HG02610 (cell line): ENCODE measurements around the gene MARCHF3.
A peak's percentile ranks its signal among the peaks of the same experiment; 100 is the strongest.

Experiments used
- ATAC-seq: cut with Tn5 transposase; IDR thresholded peaks from one replicate; pipeline ENCODE4 v1.9.1; 2021; ENCODE audit warnings: mild to moderate bottlenecking, moderate library complexity; ENCODE audit not compliant: unreplicated experiment

The MARCHF3 gene

GRCh38 chr5:126883564-126884245 lies 146.7 kb downstream of the MARCHF3 start:
- no peak for ATAC-seq

GRCh38 chr5:126881821-126882600 lies 148.3 kb downstream of the MARCHF3 start:
- ATAC-seq = no peak

- no peak for ATAC-seq
Measured at GRCh38 chr5:126878634-126879033, 151.7 kb downstream of the MARCHF3 start.

- ATAC-seq = no peak
Measured at GRCh38 chr5:126878085-126878484, 152.3 kb downstream of the MARCHF3 start.

GRCh38 chr5:126877602-126878001 lies 152.8 kb downstream of the MARCHF3 start:
- no peak for ATAC-seq

GRCh38 chr5:126875303-126875785 lies 155.0 kb downstream of the MARCHF3 start:
- no peak for ATAC-seq

- ATAC-seq = no peak
Measured at GRCh38 chr5:126872561-126873354, 157.6 kb downstream of the MARCHF3 start.

GRCh38 chr5:126871441-126871840 lies 158.9 kb downstream of the MARCHF3 start:
- ATAC-seq = no peak

- ATAC-seq = peak; percentile 88
Measured at GRCh38 chr5:126869005-126869451, 161.3 kb downstream of the MARCHF3 start.

- ATAC-seq = no peak
Measured at GRCh38 chr5:126868338-126869004, 161.9 kb downstream of the MARCHF3 start.

- no peak for ATAC-seq
Measured at GRCh38 chr5:126866851-126867636, 163.3 kb downstream of the MARCHF3 start.

GRCh38 chr5:126865299-126865698 lies 165.1 kb downstream of the MARCHF3 start:
- ATAC-seq = no peak

- no peak for ATAC-seq
Measured at GRCh38 chr5:126864042-126864688, 166.2 kb downstream of the MARCHF3 start.

- ATAC-seq = no peak
Measured at GRCh38 chr5:126863402-126863801, 167.0 kb downstream of the MARCHF3 start.

- no peak for ATAC-seq
Measured at GRCh38 chr5:126858441-126858840, 171.9 kb downstream of the MARCHF3 start.

GRCh38 chr5:126857472-126858410 lies 172.6 kb downstream of the MARCHF3 start:
- ATAC-seq = no peak

GRCh38 chr5:126855266-126855665 lies 175.1 kb downstream of the MARCHF3 start:
- ATAC-seq = no peak

GRCh38 chr5:126854526-126855110 lies 175.7 kb downstream of the MARCHF3 start:
- no peak for ATAC-seq
